ENCODE results near the gene THSD4. TPM values are rescaled to one million over a fixed set of nuclear protein-coding genes. Genes with fewer than 3 reads are reported as not detected.

THSD4 gene
- total RNA-seq, 4 donors from 2014 or later, result 16.6 to 25.3 (median 24.1) TPM

- Histone ChIP-seq H3K27ac (peak overlapping the region; percentile 59), H3K9me3 (no peaks in the 10 kb centered on the region), H3K4me3 (no peak overlapping the region), H3K4me1 (peaks cover 30% of the 10 kb centered on the region), H3K36me3 (no peaks in the 10 kb centered on the region), H3K27me3 (no peaks in the 10 kb centered on the region)
- TF ChIP-seq POLR2AphosphoS5 (IDR thresholded peaks at IDR 0.05), result no peak
- TF ChIP-seq CTCF (IDR thresholded peaks at IDR 0.05), result no peak
- no peak for TF ChIP-seq EP300 (IDR thresholded peaks at IDR 0.05)
- TF ChIP-seq POLR2A (IDR thresholded peaks at IDR 0.05), result no peak
- DNase-seq (ENCODE audit: low spot score in 2 of 2), result no peak
- 41% methylated on average over 12 of the region's 12 CpGs for WGBS
Measured at GRCh38 chr15:71691458-71692417, 576.5 kb downstream of the THSD4 start.

GRCh38 chr15:71697236-71697635 lies 582.0 kb downstream of the THSD4 start:
- no peak for DNase-seq (ENCODE audit: low spot score in 2 of 2)
- Histone ChIP-seq H3K4me1 (peaks cover 8% of the 10 kb centered on the region), H3K27me3 (no peaks in the 10 kb centered on the region), H3K9me3 (no peaks in the 10 kb centered on the region), H3K27ac (no peak overlapping the region), H3K4me3 (no peak overlapping the region), H3K36me3 (no peaks in the 10 kb centered on the region)
- WGBS, result 90% methylated on average over 6 of the region's 6 CpGs
- no peak for TF ChIP-seq CTCF (IDR thresholded peaks at IDR 0.05)
- no peak for TF ChIP-seq POLR2A (IDR thresholded peaks at IDR 0.05)
- no peak for TF ChIP-seq POLR2AphosphoS5 (IDR thresholded peaks at IDR 0.05)
- TF ChIP-seq EP300 (IDR thresholded peaks at IDR 0.05), result no peak

- Histone ChIP-seq H3K27ac (no peak overlapping the region), H3K9me3 (no peaks in the 10 kb centered on the region), H3K36me3 (no peaks in the 10 kb centered on the region), H3K4me3 (no peak overlapping the region), H3K27me3 (no peaks in the 10 kb centered on the region), H3K4me1 (no peaks in the 10 kb centered on the region)
- TF ChIP-seq CTCF (IDR thresholded peaks at IDR 0.05) (no peak), EP300 (IDR thresholded peaks at IDR 0.05) (no peak), POLR2A (IDR thresholded peaks at IDR 0.05) (no peak), POLR2AphosphoS5 (IDR thresholded peaks at IDR 0.05) (no peak)
- WGBS, result 81% methylated on average over 3 of the region's 3 CpGs
- DNase-seq (ENCODE audit: low spot score in 2 of 2), result no peak
Measured at GRCh38 chr15:71698030-71698429, 582.8 kb downstream of the THSD4 start.

- TF ChIP-seq EP300 (IDR thresholded peaks at IDR 0.05) (no peak), CTCF (IDR thresholded peaks at IDR 0.05) (no peak), POLR2A (IDR thresholded peaks at IDR 0.05) (no peak), POLR2AphosphoS5 (IDR thresholded peaks at IDR 0.05) (no peak)
- 100% methylated on average over 1 of the region's 1 CpG for WGBS
- no peak overlapping the region for H3K4me3 ChIP-seq
Measured at GRCh38 chr15:71698742-71699141, 583.5 kb downstream of the THSD4 start.

GRCh38 chr15:71699977-71700376 lies 584.7 kb downstream of the THSD4 start:
- Histone ChIP-seq H3K4me3 (no peak overlapping the region), H3K9me3 (no peaks in the 10 kb centered on the region), H3K36me3 (no peaks in the 10 kb centered on the region), H3K27me3 (no peaks in the 10 kb centered on the region), H3K27ac (no peak overlapping the region), H3K4me1 (peaks cover 2% of the 10 kb centered on the region)
- 94% methylated on average over 1 of the region's 1 CpG for WGBS
- DNase-seq (ENCODE audit: low spot score in 2 of 2), result no peak
- TF ChIP-seq EP300 (IDR thresholded peaks at IDR 0.05) (no peak), POLR2A (IDR thresholded peaks at IDR 0.05) (no peak), CTCF (IDR thresholded peaks at IDR 0.05) (no peak), POLR2AphosphoS5 (IDR thresholded peaks at IDR 0.05) (no peak)

More at GRCh38 chr15:71698742-71699141, 583.5 kb downstream of the THSD4 start:
- no peaks in the 10 kb centered on the region for H3K9me3 ChIP-seq
- H3K27me3 ChIP-seq, result no peaks in the 10 kb centered on the region
- H3K4me1 ChIP-seq, result no peaks in the 10 kb centered on the region
- DNase-seq (ENCODE audit: low spot score in 2 of 2), result no peak
- H3K36me3 ChIP-seq, result no peaks in the 10 kb centered on the region
- H3K27ac ChIP-seq, result no peak overlapping the region

All from suprapubic skin (tissue), 4 donors.